ENCODE measurements around the gene PCGF1. TPM values are rescaled to one million over a fixed set of nuclear protein-coding genes. Genes with fewer than 3 reads are reported as not detected.

The PCGF1 gene
- total and polyA plus RNA-seq, 2 of the 13 experiments (the other 11 are each of a cell fraction or from before 2014, with no cell fraction given) = 20.4 to 22.6 TPM

DNA sequence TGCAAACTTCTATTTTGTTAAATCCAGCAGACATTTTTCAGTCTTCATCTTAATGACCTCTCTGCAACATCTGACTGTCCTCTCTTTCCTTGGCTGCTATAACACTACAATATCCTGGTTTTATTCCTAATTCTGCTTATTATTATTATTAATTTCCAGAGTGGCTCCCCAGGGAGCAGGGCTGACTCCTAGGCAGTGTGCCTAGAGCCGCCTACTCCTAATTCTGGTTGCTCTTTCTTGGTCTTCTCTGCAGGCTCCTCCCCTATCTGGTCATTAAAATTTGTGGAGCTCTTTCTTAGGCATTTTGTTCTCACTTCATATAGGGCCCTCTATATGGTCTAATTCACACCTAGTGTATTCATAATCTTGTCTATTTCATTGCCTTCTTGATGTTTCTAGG is 35.5 kb upstream of the PCGF1 start:
- no peaks in the 10 kb centered on the region for H3K79me2 ChIP-seq (ENCODE audit: insufficient read depth, low read length)
- no peak overlapping the region for H3K9ac ChIP-seq (ENCODE audit: insufficient read depth, low read depth, low read length)
- no TSS peak for BruUV-seq (replicated peaks)
- ATAC-seq = no peak
- no peak overlapping the region for H3K27ac ChIP-seq (ENCODE audit: extremely low read length, insufficient read depth, low read length)
- no peak overlapping the region for H2AFZ ChIP-seq (ENCODE audit: low read length)
- peaks cover 0 to 28% of the 10 kb centered on the region in 2 experiments; a peak in 3 of 5 replicates for H3K27me3 ChIP-seq (ENCODE audit: control insufficient read depth in 1 of 2, insufficient read depth in 2 of 2, low read length in 2 of 2)
- in situ Hi-C loops (cut with HindIII; ENCODE audit: extremely low pct_ligation_motif_present, low pct_unique_long_range_greater_than_20kb) (no loop called here), intact Hi-C loops (cut with micrococcal nuclease; ENCODE audit: unreplicated experiment) (no loop called here)
- H3K4me2 ChIP-seq (ENCODE audit: low read depth, low read length) = no peak overlapping the region
- ChIA-PET POLR2A (no interaction called here), CTCF (ENCODE audit: low intra/inter-chr PET ratio, low total read pairs) (no interaction called here)
- H3K9me3 ChIP-seq (ENCODE audit: low read length) = no peaks in the 10 kb centered on the region
- FAIRE-seq = no peak
- no peak for DNase-seq (ENCODE audit: low spot score)
- peaks cover 2% of the 10 kb centered on the region for H3K4me1 ChIP-seq (ENCODE audit: insufficient read depth, low read length)
- 41% methylated on average over 1 of the region's 1 CpG for WGBS (ENCODE audit: low lambda C conversion rate)
- no peak overlapping the region for H3K4me3 ChIP-seq (replicated peaks in 1 of 3; ENCODE audit: insufficient read depth in 1 of 3, low read depth in 2 of 3, low read length in 3 of 3)
- no peaks in the 10 kb centered on the region for H4K20me1 ChIP-seq (ENCODE audit: insufficient read depth, low read length)
- H3K36me3 ChIP-seq (replicated peaks in 1 of 2; ENCODE audit: control insufficient read depth in 1 of 2, insufficient read depth in 2 of 2, low read length in 2 of 2) = no peaks in the 10 kb centered on the region
- TF ChIP-seq, protein P1, sequence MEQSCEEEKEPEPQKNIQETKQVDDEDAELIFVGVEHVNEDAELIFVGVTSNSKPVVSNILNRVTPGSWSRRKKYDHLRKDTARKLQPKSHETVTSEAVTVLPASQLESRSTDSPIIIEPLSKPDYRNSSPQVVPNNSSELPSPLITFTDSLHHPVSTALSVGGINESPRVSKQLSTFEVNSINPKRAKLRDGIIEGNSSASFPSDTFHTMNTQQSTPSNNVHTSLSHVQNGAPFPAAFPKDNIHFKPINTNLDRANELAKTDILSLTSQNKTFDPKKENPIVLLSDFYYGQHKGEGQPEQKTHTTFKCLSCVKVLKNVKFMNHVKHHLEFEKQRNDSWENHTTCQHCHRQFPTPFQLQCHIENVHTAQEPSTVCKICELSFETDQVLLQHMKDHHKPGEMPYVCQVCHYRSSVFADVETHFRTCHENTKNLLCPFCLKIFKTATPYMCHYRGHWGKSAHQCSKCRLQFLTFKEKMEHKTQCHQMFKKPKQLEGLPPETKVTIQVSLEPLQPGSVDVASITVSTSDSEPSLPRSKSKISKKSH (CRISPR knock-in tag; IDR thresholded peaks at IDR 0.05; ENCODE audit: borderline replicate concordance) = no peak
- TF ChIP-seq IRF2 (CRISPR knock-in tag; IDR thresholded peaks at IDR 0.05) = no peak
- TF ChIP-seq, protein P2, sequence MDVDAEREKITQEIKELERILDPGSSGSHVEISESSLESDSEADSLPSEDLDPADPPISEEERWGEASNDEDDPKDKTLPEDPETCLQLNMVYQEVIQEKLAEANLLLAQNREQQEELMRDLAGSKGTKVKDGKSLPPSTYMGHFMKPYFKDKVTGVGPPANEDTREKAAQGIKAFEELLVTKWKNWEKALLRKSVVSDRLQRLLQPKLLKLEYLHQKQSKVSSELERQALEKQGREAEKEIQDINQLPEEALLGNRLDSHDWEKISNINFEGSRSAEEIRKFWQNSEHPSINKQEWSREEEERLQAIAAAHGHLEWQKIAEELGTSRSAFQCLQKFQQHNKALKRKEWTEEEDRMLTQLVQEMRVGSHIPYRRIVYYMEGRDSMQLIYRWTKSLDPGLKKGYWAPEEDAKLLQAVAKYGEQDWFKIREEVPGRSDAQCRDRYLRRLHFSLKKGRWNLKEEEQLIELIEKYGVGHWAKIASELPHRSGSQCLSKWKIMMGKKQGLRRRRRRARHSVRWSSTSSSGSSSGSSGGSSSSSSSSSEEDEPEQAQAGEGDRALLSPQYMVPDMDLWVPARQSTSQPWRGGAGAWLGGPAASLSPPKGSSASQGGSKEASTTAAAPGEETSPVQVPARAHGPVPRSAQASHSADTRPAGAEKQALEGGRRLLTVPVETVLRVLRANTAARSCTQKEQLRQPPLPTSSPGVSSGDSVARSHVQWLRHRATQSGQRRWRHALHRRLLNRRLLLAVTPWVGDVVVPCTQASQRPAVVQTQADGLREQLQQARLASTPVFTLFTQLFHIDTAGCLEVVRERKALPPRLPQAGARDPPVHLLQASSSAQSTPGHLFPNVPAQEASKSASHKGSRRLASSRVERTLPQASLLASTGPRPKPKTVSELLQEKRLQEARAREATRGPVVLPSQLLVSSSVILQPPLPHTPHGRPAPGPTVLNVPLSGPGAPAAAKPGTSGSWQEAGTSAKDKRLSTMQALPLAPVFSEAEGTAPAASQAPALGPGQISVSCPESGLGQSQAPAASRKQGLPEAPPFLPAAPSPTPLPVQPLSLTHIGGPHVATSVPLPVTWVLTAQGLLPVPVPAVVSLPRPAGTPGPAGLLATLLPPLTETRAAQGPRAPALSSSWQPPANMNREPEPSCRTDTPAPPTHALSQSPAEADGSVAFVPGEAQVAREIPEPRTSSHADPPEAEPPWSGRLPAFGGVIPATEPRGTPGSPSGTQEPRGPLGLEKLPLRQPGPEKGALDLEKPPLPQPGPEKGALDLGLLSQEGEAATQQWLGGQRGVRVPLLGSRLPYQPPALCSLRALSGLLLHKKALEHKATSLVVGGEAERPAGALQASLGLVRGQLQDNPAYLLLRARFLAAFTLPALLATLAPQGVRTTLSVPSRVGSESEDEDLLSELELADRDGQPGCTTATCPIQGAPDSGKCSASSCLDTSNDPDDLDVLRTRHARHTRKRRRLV (CRISPR knock-in tag; IDR thresholded peaks at IDR 0.05) = no peak
- TF ChIP-seq ERF (CRISPR knock-in tag; IDR thresholded peaks at IDR 0.05) = no peak
- no peak for TF ChIP-seq PHB2 (IDR thresholded peaks at IDR 0.05; ENCODE audit: partially characterized antibody)
- TF ChIP-seq, protein P3, sequence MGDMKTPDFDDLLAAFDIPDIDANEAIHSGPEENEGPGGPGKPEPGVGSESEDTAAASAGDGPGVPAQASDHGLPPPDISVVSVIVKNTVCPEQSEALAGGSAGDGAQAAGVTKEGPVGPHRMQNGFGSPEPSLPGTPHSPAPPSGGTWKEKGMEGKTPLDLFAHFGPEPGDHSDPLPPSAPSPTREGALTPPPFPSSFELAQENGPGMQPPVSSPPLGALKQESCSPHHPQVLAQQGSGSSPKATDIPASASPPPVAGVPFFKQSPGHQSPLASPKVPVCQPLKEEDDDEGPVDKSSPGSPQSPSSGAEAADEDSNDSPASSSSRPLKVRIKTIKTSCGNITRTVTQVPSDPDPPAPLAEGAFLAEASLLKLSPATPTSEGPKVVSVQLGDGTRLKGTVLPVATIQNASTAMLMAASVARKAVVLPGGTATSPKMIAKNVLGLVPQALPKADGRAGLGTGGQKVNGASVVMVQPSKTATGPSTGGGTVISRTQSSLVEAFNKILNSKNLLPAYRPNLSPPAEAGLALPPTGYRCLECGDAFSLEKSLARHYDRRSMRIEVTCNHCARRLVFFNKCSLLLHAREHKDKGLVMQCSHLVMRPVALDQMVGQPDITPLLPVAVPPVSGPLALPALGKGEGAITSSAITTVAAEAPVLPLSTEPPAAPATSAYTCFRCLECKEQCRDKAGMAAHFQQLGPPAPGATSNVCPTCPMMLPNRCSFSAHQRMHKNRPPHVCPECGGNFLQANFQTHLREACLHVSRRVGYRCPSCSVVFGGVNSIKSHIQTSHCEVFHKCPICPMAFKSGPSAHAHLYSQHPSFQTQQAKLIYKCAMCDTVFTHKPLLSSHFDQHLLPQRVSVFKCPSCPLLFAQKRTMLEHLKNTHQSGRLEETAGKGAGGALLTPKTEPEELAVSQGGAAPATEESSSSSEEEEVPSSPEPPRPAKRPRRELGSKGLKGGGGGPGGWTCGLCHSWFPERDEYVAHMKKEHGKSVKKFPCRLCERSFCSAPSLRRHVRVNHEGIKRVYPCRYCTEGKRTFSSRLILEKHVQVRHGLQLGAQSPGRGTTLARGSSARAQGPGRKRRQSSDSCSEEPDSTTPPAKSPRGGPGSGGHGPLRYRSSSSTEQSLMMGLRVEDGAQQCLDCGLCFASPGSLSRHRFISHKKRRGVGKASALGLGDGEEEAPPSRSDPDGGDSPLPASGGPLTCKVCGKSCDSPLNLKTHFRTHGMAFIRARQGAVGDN (CRISPR knock-in tag; IDR thresholded peaks at IDR 0.05) = no peak
